ENCODE measurements around the gene DAAM2. TPM values are rescaled to one million over a fixed set of nuclear protein-coding genes. Genes with fewer than 3 reads are reported as not detected.

Gene DAAM2
- polyA plus RNA-seq, 1 of the 3 experiments (the other 2 are of a cell fraction), result 0.20 TPM

GRCh38 chr6:39881851-39882530 is 89.8 kb downstream of the DAAM2 start (continued):
- TF ChIP-seq GATA2 (CRISPR knock-in tag; IDR thresholded peaks at IDR 0.05), result no peak
- no peak for TF ChIP-seq FOXJ3 (CRISPR knock-in tag; IDR thresholded peaks at IDR 0.05)
- TF ChIP-seq, protein P1, sequence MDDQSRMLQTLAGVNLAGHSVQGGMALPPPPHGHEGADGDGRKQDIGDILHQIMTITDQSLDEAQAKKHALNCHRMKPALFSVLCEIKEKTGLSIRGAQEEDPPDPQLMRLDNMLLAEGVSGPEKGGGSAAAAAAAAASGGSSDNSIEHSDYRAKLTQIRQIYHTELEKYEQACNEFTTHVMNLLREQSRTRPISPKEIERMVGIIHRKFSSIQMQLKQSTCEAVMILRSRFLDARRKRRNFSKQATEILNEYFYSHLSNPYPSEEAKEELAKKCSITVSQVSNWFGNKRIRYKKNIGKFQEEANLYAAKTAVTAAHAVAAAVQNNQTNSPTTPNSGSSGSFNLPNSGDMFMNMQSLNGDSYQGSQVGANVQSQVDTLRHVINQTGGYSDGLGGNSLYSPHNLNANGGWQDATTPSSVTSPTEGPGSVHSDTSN (IDR thresholded peaks at IDR 0.05), result no peak
- TF ChIP-seq TCF12 (IDR thresholded peaks at IDR 0.05), result no peak
- no peak for TF ChIP-seq NFIC (IDR thresholded peaks at IDR 0.05; ENCODE audit: borderline replicate concordance)

- no peaks in the 10 kb centered on the region for H3F3A ChIP-seq (replicated peaks; ENCODE audit: insufficient read depth)
- peak overlapping the region; percentile 24; the same call in 1 of the 2 replicates for H3K9ac ChIP-seq
- no peaks in the 10 kb centered on the region for H3K27me3 ChIP-seq (ENCODE audit: insufficient read depth)
- H3K79me2 ChIP-seq (ENCODE audit: insufficient read depth), result no peaks in the 10 kb centered on the region
- H3K4me2 ChIP-seq, result peak overlapping the region; percentile 59; the same call in 1 of the 2 replicates
- TF ChIP-seq EZH2phosphoT487 (IDR thresholded peaks at IDR 0.05; ENCODE audit: borderline replicate concordance, low read depth) (no peak), NFIC (IDR thresholded peaks at IDR 0.05; ENCODE audit: borderline replicate concordance) (peak; percentile 76), RFX5 (IDR thresholded peaks at IDR 0.05; ENCODE audit: low read length) (no peak), EP300 (IDR thresholded peaks at IDR 0.05; ENCODE audit: borderline replicate concordance in 1 of 2, low read depth in 1 of 2, low read length in 1 of 2) (peak in 1 of 2 experiments; percentile 37; a peak in 1 of 4 replicates), POLR2AphosphoS5 (IDR thresholded peaks at IDR 0.05; ENCODE audit: low read depth, low read length) (no peak), RCOR1 (IDR thresholded peaks at IDR 0.05; ENCODE audit: low read length) (no peak), MXI1 (IDR thresholded peaks at IDR 0.05; ENCODE audit: low read depth, low read length) (no peak), TEAD4 (IDR thresholded peaks at IDR 0.05; ENCODE audit: borderline replicate concordance, insufficient read depth) (peak; percentile 47; the same call in 1 of the 2 replicates), TCF12 (IDR thresholded peaks at IDR 0.05) (peak; percentile 51)
- TF ChIP-seq, protein P2, sequence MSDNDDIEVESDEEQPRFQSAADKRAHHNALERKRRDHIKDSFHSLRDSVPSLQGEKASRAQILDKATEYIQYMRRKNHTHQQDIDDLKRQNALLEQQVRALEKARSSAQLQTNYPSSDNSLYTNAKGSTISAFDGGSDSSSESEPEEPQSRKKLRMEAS (IDR thresholded peaks at IDR 0.05; ENCODE audit: low read depth), result peak; percentile 60; the same call in 1 of the 2 replicates
- TF ChIP-seq, protein P1 (IDR thresholded peaks at IDR 0.05), result no peak
- TF ChIP-seq, protein P3, sequence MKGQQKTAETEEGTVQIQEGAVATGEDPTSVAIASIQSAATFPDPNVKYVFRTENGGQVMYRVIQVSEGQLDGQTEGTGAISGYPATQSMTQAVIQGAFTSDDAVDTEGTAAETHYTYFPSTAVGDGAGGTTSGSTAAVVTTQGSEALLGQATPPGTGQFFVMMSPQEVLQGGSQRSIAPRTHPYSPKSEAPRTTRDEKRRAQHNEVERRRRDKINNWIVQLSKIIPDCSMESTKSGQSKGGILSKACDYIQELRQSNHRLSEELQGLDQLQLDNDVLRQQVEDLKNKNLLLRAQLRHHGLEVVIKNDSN (IDR thresholded peaks at IDR 0.05; ENCODE audit: borderline replicate concordance, low read depth), result peak; percentile 15; the same call in 1 of the 2 replicates
- H3K9me3 ChIP-seq, result no peaks in the 10 kb centered on the region
- 53% methylated on average over 7 of the region's 8 CpGs for WGBS (ENCODE audit: low lambda C conversion rate)
- POLR2A ChIA-PET, result no interaction called here
- H3K9me2 ChIP-seq, result no peaks in the 10 kb centered on the region
- no peak overlapping the region for H3K4me3 ChIP-seq (ENCODE audit: low read depth in 2 of 2, low read length in 1 of 2)
- no peaks in the 10 kb centered on the region for H3K36me3 ChIP-seq (replicated peaks in 1 of 2; ENCODE audit: control insufficient read depth in 1 of 2, insufficient read depth in 2 of 2, low read length in 1 of 2)
- CTCF ChIA-PET, result interaction anchor here (0.9 to 3.5 kb wide), 4 partner anchors 9 to 521 kb away, joined by 3 to 22 read pairs (median 4); no protein-coding TSS in a partner anchor
- no peak for DNase-seq
- peak overlapping the region; percentile 26; the same call in 1 of the 2 replicates for H2AFZ ChIP-seq (ENCODE audit: low read depth)
- peaks cover 0 to 23% of the 10 kb centered on the region in 2 experiments; a peak in 2 of 4 replicates for H3K4me1 ChIP-seq (ENCODE audit: control insufficient read depth in 1 of 2, insufficient read depth in 2 of 2, low read depth in 1 of 2, low read length in 1 of 2)
- H4K20me1 ChIP-seq (ENCODE audit: insufficient read depth), result no peaks in the 10 kb centered on the region
- peak overlapping the region in 1 of 2 experiments; percentile 77; a peak in 3 of 4 replicates for H3K27ac ChIP-seq (ENCODE audit: low read depth in 2 of 2, low read length in 1 of 2)
These were observed 90.3 kb downstream of the DAAM2 start for GRCh38 chr6:39882531-39882899.
